OCI-LY3 (cell line): ENCODE measurements around the gene TRIP4.

Source experiments
- EZH2phosphoT487 ChIP-seq: fragments of 200-600 bp; shearing (Covaris generic); IDR thresholded peaks from 2 replicates; pipeline ENCODE4 v1.6.1; 2018; ENCODE audit warnings: antibody characterized with exemption, mixed run types, low read depth
- TF ChIP-seq, protein P1 (sequence below): fragments of 200-600, 300-600 bp; sonication (generic); IDR thresholded peaks from 2 replicates; pipeline ENCODE4 v1.5.1; 2014; ENCODE audit warnings: antibody characterized with exemption, low read length, low read depth

DNA sequence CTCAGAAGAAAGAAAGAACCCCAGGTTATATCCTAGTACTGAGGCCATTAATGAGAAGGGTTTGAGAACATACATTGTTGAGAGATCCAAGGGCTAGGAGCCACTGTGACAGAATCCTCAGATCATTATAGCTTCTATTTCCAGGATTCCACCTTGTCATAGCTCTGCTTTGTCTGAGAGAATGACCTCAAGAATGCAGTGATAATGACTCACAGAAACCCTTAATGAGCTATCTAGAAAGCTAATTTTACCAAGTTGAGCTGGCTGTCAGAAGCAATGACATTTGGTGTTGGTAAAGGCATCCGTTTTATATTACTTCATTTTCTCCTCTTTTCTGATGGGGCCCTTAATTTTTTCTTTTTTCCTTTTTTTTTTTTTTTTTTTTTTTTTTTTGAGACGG is 10.9 kb downstream of the TRIP4 start:
- TF ChIP-seq, protein P1, sequence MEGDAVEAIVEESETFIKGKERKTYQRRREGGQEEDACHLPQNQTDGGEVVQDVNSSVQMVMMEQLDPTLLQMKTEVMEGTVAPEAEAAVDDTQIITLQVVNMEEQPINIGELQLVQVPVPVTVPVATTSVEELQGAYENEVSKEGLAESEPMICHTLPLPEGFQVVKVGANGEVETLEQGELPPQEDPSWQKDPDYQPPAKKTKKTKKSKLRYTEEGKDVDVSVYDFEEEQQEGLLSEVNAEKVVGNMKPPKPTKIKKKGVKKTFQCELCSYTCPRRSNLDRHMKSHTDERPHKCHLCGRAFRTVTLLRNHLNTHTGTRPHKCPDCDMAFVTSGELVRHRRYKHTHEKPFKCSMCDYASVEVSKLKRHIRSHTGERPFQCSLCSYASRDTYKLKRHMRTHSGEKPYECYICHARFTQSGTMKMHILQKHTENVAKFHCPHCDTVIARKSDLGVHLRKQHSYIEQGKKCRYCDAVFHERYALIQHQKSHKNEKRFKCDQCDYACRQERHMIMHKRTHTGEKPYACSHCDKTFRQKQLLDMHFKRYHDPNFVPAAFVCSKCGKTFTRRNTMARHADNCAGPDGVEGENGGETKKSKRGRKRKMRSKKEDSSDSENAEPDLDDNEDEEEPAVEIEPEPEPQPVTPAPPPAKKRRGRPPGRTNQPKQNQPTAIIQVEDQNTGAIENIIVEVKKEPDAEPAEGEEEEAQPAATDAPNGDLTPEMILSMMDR = no peak
- TF ChIP-seq EZH2phosphoT487 = no peak
